Measurements from ENCODE around the gene TNPO3.

DNA sequence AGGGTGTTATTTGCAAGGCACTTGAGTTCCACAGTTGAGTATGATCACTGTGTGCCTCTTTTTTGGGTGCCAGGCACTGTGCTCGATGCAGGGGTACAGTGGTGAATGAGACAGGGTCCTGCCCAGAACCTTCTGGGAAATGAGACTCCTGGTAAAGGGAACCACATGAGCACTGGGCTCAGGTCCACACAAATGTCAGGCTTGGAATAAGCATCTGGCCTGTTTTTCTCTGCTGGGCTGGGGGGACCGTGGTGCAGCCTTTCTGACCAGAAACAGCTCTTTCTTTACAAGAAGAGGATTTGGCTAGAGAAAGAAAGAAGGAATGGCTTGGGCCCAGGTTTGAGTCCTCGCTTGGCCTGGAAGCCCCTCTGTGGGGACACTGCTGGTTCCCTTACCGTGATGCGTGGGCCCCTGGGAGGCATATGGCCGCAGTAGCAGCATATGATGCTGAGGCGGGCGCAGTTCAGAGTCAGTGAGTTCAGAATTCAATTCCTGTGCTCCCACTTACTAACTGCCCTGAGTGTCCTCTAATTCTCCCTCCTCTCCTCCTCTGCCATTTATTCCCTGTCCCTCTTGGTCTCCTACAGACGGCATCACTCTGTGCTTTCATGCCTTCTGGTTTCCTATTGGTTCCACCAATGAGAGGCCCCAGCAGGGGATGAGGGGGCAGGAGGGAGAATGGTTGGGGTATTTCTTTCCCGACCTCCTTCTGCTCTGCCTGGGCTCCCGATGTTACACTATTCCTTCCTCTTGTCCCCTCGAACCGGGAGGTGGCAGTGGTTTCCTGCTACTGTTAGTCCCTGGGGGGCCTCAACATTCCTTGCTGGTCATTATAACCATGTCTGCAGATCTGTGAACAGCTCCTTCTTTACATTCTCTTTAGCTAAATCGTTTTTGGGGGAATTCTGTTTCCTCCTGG is 134.8 kb downstream of the TNPO3 start:
- TF ChIP-seq, protein P1, sequence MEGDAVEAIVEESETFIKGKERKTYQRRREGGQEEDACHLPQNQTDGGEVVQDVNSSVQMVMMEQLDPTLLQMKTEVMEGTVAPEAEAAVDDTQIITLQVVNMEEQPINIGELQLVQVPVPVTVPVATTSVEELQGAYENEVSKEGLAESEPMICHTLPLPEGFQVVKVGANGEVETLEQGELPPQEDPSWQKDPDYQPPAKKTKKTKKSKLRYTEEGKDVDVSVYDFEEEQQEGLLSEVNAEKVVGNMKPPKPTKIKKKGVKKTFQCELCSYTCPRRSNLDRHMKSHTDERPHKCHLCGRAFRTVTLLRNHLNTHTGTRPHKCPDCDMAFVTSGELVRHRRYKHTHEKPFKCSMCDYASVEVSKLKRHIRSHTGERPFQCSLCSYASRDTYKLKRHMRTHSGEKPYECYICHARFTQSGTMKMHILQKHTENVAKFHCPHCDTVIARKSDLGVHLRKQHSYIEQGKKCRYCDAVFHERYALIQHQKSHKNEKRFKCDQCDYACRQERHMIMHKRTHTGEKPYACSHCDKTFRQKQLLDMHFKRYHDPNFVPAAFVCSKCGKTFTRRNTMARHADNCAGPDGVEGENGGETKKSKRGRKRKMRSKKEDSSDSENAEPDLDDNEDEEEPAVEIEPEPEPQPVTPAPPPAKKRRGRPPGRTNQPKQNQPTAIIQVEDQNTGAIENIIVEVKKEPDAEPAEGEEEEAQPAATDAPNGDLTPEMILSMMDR (IDR thresholded peaks at IDR 0.05): no peak
- TF ChIP-seq POLR2A (IDR thresholded peaks at IDR 0.05): no peak

Measured in gastroesophageal sphincter (tissue), 3 donors.